GM21529 (cell line): ENCODE results near the gene FAM163B.
"Not testable (repeated sequence)": the region's sequence is repeated elsewhere in the genome, so short reads cannot be mapped to it uniquely, and the experiment has no call there.

ENCODE experiments used
- ATAC-seq: cut with Tn5 transposase; IDR thresholded peaks from one replicate; pipeline ENCODE4 v1.9.1; 2021; ENCODE audit not compliant: unreplicated experiment

The FAM163B gene

DNA sequence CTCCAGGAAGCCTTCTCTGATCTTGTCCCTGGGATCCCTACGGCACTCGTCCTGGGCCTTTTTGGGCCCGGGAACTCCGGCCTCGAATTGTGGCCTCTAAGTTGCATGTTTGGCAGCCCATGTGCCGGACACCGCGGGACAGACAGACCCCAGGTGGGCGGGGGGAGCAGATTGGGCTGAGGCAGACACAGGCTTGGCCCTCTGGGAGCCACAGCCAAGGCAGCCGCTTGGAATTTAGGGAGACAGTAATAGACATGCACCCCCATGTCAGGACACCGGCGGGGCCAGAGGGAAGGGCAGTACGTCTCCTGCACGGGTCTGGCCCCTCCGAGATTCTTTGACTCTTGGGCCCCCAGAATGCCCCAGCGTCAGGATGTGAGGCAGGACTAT, 38.5 kb downstream of the FAM163B start:
- no peak for ATAC-seq

GRCh38 chr9:133569891-133570690, 39.1 kb downstream of the FAM163B start:
- ATAC-seq: no peak

- ATAC-seq: no peak
Measured at GRCh38 chr9:133569121-133569785, 39.9 kb downstream of the FAM163B start.

GRCh38 chr9:133568186-133568585, 41.0 kb downstream of the FAM163B start:
- no peak for ATAC-seq

GRCh38 chr9:133566817-133567216, 42.4 kb downstream of the FAM163B start:
- no peak for ATAC-seq

GRCh38 chr9:133566382-133566781, 42.8 kb downstream of the FAM163B start:
- no peak for ATAC-seq

DNA sequence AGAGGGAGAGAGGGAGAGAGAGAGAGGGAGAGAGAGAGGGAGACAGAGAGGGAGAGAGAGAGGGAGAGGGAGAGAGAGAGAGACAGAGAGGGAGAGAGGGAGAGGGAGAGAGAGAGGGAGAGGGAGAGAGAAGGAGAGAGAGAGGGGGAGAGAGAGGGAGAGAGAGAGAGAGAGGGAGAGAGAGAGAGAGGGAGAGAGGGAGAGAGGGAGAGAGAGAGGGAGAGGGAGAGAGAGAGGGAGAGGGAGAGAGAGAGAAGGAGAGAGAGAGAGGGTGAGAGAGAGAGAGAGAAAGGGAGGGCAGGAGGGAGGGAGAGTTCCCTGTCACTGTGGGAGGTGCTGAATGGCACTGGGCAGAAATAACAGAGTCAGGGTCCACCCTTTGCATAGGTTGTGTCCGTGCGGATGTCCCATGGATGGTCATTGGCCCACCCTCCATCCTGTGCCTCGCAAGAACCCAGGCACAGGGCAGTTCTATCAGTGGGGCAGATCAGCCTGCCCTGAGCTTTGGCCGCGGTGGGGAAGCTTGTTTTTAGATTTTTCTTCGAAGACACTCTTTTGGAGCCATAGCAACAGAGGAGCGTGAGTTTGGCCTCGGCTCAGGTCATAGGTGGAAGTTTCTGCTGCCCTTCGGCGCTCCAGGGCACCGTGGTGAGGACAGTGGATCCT, 44.6 kb downstream of the FAM163B start:
- ATAC-seq: no peak

DNA sequence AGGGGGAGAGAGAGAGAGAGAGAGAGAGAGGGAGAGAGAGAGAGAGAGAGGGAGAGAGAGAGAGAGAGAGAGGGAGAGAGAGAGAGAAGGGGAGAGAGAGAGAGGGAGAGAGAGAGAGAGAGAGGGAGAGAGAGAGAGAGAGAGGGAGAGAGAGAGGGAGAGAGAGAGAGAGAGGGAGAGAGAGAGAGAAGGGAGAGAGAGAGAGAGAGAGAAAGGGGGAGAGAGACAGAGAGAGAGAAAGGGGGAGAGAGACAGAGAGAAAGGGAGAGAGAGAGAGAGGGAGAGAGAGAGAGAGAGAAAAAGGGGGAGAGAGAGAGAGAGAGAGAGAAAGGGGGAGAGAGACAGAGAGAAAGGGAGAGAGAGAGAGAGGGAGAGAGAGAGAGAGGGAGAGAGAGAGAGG, 45.4 kb downstream of the FAM163B start:
- not testable (repeated sequence) for ATAC-seq

DNA sequence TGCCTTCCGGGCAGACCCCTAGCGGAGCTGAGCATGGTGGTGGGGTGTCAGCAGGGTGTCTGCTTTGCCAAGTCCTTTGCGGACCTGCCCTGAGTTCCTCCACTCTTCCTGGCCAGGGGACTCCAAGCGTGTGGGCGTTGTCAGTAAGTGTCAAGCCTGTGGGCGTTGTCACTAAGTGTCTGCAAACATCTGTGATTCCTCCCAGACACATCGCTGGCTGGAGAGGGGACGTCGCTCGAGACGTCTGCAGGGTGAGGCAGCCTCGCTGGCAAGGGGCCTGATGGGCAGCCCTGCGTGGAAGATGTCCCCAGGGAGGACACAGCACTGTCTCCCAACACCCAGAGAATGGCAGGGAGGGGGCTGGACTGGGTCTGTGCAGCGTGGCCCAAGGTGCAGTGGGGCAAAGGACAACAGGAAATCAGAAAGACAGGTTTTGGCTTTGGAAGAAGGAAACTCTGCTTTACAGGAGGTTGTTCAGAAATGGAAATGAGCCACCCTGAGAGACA, 45.8 kb downstream of the FAM163B start:
- no peak for ATAC-seq

- ATAC-seq: no peak
Measured at GRCh38 chr9:133562611-133563290, 46.4 kb downstream of the FAM163B start.

DNA sequence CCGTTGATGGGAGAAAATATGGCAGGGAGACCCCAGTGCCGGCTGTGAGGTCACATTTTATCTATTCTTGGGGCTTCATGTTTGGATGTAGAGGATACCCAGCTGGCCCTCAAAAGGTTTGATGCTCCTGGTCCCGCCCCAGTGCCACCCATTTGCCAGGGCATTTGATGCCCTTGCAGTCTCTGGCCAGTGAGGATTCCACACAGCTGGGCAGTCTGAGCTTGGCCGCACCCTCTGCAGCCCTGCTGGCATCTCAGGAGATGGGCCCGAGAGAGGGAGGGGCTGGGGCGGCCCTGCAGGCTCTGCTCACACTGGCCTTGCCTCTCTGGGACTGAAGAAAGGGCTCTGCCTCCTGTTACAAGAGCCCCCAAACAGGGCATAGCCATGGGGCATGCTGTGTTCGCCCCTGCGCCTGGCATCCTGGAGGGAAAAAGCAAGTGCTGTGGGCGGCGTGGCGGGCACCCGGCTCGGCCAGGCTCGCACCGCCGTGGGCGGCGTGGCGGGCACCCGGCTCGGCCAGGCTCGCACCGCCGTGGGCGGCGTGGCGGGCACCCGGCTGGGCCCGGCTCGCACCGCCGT, 47.1 kb downstream of the FAM163B start:
- no peak for ATAC-seq

- ATAC-seq: no peak
Measured at GRCh38 chr9:133560944-133561343, 48.2 kb downstream of the FAM163B start.

DNA sequence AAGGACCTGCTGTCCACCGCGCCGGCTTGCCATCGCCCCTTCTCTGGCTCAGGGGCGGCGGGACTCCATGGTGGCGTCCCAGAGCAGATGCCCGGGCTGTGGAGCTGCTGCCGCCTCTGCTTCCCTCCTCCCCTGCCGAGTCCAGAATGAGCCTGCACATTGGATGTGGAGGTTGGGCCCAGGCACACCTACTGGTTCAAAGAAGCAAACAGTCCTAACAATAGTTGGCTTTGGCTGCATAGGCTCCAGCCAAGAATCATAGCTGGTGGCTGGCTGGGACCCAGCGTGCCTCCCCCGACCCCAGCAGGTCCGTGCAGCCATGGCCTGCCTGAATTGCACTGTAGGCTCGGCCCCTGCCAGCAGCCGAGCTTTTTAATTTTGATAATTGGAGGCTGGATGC, 48.9 kb downstream of the FAM163B start:
- no peak for ATAC-seq

- ATAC-seq: peak; percentile 61
Measured at GRCh38 chr9:133558191-133559126, 50.7 kb downstream of the FAM163B start.

- no peak for ATAC-seq
Measured at GRCh38 chr9:133557581-133557980, 51.6 kb downstream of the FAM163B start.

DNA sequence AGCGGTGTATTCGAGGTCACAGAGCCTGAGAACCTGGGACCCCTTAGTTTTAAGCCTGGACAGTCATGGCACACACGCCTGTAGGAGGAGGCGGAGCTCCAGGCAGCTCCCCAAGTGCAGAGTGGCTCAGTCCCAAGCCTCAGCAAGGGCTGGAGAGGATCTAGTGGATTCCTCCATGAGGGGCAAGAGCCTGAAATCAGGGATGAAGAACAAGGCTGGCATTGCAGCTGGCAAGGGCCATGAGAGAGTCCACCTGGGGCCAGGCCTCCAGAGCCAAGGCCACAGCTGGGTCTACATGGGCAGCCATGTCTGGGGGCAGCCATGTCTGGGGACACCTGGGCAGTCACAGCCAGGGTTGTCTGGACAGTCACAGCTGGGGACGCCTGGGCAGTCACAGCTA, 52.8 kb downstream of the FAM163B start:
- no peak for ATAC-seq

GRCh38 chr9:133554729-133555128, 54.5 kb downstream of the FAM163B start:
- no peak for ATAC-seq

DNA sequence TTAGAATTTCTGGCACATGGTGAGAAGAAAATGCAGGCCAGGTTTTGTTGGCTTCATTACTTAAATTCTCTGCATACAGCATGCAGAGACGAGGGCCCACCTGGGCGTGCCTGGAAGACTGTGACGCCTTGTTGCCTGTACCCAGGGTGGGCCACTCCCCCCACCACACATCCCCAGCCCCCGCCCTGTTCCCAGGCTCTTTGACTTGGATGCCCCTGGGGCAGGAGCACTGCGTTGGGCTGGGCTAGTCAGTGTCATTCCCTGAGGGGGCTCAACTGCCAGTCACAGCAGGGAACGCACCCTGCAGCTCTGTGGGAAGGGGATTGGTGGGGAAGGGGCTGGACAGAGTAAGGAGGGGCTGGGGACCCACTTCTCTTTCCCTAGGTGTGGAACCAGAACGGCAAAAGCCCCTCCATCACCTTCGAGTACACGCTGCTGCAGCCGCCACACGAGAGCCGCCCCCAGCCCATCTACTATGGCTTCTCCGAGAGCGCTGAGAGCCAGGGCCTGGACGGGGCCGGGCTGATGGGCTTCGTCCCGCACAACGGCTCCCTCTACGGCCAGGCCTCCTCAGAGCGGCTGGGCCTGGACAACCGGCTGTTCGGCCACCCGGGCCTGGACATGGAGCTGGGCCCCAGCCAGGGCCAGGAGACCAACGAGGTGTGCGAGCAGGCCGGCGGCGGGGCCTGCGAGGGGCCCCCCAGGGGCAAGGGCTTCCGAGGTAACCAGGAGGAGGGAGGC, 55.0 kb downstream of the FAM163B start:
- ATAC-seq: no peak

DNA sequence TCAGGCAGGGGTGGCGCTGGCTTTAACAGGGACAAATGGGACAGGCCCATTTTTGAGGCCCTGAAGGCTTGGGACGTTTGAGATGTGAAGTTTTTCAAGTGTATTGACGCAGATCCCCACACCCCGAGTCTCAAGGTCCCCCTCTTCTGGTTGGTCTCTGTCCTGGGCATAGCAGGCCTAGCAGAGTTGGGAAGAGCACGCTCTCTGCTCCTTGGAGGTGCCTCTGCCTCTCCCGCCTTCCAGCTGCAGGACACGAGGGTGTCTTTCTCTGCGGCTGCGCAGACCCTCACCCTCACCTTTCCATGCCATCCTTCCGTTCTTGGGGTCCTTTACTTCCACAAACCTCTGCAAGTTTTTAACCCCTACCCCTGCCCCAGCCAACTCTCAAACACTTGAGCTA, 56.1 kb downstream of the FAM163B start:
- no peak for ATAC-seq
